GM12892 (cell line): ENCODE data around the gene ANKH.
A peak's percentile ranks its signal among the peaks of the same experiment; 100 is the strongest.

Source experiments
- DNase-seq: peaks from one replicate; pipeline ENCODE4 v3.0.0; 2011; ENCODE audit not compliant: insufficient read length
- FAIRE-seq: peaks from 2 replicates; lab custom pipeline; 2011; peaks lifted over from hg19 to GRCh38; lab: Jason Lieb, UNC
- POLR2A ChIP-seq: IDR thresholded peaks from 2 replicates; pipeline ENCODE4 v1.6.1; 2011; ENCODE audit warnings: low read depth, low read length, control low read depth
- POLR2AphosphoS5 ChIP-seq: IDR thresholded peaks from 2 replicates; pipeline ENCODE4 v1.6.1; 2011; ENCODE audit warnings: low read depth, low read length, control low read depth
- TAF1 ChIP-seq: IDR thresholded peaks from 2 replicates; pipeline ENCODE4 v1.6.1; 2011; ENCODE audit warnings: low read depth, mild to moderate bottlenecking, control low read depth, low read length, borderline replicate concordance

Gene ANKH

DNA sequence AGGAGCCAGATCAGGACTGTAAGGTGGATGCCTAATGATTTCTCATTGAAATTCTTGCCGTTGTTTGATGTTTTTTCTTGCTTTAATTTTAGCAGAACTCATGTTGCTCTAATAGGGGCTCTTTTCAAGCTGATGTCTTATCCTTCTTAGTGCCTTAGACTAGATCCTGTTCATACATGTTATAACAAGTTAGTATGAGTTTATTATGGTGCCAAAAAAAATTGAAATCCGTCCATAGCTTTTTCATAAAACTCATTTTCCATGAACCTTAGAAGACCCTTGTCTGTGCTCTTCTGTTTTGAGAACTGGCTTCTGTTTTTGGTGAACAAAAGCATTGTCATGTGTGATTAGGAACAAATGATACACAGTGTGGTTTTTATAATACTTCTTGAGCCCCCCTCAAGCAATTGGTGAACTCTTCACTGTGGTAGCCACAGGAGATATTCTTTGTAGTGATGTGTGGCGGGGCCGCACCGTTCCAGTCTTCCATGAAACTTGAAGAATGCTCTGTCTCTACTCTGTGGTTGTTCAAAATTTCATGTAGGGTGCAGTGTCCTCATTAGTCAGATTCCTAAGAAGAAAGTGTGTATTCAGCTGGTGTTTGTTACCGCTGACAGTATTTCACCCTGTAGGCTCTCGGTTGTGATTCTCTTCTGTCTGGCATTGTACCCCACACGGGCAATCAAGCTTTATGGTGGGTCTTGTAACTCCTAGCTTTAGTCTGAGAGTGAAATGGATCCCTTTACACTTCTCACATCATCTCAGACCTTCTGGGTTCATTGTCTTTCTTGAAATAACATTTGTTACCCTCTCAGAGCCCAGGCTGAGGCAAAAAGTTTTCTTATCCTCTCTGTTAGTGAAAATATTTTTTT lies 196.4 kb downstream of the ANKH start:
- DNase-seq: no peak
- TF ChIP-seq POLR2A: no peak
- TF ChIP-seq TAF1: no peak
- no peak for TF ChIP-seq POLR2AphosphoS5
- peak; percentile 50 for FAIRE-seq

DNA sequence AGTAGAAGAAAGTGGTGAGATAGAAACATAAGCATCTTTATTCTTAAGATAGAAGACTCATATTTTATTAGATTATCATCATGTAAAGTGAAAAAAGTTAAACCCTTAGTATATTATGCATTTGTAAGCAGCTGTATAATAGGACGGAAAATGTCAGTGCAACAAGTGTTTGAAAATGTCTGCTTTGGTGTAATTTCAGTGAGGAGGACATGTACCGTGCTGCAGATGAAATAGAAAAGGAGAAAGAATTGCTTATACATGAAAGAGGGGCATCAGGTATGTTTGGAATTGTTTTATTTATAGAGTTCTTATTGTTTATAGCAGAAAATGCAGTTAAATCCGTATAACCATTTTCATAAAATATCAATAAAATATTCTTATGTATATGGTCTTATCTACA lies 198.1 kb downstream of the ANKH start:
- TF ChIP-seq POLR2A: no peak
- FAIRE-seq (no peak), DNase-seq (no peak)

DNA sequence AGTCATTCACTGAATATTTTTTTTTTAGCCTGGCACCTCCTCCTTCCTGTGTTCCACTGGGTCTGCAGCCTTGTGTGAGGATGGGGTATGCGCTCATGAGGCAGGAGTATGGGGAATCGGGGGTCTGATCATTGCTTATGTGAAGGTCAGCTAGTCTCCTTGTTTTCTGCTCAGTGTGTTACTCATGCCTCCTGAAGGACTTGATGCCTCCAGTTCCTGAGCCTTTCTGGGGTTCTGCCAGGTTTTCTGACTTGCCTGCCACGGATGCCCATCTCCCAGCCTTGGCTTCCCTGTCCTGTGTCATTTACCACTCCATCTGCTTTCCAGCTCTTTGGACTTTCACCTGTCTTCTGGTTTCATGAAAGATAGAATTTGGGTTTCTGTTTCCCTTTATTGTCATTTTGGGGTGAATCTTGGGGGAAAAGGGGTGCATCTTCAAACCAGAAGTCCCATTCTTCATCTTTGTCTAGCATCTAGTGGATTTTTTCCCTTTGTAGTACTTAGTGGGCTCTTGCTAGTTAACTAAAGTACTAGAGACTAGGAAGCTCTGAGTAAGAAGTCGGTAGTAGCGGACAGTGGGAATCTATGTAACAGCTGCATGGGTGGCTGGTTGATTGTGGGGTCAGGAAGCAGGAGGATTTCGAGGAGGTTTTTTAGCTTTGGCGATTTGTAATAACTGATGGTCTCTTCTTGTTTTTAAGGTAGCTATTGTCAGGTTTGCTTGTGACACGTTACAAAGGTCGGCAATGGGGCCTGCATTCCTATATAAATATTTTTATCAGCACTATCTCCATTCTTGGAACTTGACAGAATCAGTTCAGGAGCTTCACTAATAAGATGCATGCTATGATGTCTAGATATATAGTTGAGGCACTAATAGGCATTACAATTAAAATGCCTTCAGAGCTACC lies 198.8 kb downstream of the ANKH start:
- DNase-seq: no peak
- TF ChIP-seq POLR2AphosphoS5: no peak
- FAIRE-seq: no peak

DNA sequence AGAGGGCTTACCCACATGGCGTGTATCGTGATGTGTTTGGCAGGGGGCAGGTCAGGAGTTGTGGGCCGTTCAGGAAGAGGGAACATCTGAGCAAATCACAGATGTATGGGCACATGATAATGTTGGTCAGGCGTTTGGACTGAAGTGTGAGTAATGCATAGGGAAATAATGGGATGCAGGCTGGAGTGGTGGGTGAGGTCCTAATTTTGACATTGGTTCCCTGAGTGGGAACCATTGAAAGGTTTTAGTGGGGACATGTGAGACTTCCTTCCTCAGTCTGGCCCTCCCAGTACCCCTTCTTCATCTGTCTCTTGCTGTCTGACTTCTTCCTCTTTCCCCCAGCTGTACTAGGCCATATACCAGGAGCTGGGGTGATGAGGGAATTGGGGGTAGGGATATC lies 199.5 kb downstream of the ANKH start:
- DNase-seq: no peak
- FAIRE-seq: peak; percentile 68
- TF ChIP-seq POLR2A (no peak), TAF1 (no peak), POLR2AphosphoS5 (no peak)

DNA sequence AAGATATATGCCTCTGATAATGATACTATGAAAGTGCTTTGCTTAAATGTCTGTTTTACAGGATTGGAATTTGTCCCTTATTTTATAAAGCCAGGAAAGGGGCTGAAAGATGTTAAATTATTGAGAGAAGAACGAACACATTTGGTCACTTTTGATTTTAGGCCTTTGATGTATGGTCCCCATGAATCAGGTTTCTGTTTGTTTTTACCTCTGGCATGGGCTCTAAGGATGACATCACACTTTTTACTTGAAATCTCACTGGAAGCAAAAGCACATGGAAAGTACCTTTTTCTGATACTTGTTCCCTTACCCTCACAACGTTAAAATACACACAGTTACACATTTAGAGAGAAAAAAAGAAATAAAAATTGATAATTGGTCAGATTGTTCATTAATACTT lies 200.2 kb downstream of the ANKH start:
- no peak for TF ChIP-seq TAF1
- no peak for TF ChIP-seq POLR2AphosphoS5
- no peak for TF ChIP-seq POLR2A
- FAIRE-seq: no peak

DNA sequence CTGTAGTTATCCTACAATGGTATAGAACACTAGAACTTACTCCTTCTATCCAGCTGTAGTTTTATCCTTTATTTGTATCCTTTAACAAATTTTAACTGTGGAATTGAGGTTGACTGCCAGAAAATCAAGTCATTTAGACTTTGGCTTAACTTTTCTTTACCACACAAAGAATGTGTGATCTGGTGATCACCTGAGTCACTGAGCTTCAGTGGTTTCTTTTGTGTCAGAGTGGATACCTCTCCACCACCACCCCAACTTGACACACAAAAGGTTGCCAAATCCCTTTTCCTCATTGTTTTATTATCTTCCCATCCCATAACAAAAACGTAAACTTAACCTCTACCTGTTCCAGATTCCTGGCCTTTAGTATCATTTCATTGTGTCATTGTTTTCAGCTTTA lies 201.6 kb downstream of the ANKH start:
- no peak for FAIRE-seq
- DNase-seq: no peak
- TF ChIP-seq POLR2A (no peak), TAF1 (no peak), POLR2AphosphoS5 (no peak)

More for the DNA sequence above, 200.2 kb downstream of the ANKH start:
- DNase-seq: no peak

DNA sequence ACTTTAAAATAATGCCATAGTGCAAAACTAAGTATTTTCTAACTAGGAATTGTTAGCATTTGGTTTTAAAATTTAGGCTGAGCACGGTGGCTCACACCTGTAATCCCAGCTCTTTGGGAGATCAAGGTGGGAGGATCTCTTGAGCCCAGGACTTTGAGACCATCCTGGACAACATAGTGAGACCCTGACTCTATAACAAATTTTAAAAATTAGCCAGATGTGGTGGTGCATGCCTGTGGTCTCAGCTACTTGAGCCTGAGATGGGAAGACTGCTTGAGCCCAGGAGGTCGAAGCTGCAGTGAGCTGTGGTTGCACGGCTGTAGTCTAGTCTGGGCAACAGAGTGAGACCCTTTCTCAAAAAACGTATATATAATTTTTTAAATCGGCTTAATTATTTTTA lies 202.2 kb downstream of the ANKH start:
- no peak for TF ChIP-seq POLR2A
- TF ChIP-seq POLR2AphosphoS5: no peak
- no peak for TF ChIP-seq TAF1
- DNase-seq: no peak
- no peak for FAIRE-seq

DNA sequence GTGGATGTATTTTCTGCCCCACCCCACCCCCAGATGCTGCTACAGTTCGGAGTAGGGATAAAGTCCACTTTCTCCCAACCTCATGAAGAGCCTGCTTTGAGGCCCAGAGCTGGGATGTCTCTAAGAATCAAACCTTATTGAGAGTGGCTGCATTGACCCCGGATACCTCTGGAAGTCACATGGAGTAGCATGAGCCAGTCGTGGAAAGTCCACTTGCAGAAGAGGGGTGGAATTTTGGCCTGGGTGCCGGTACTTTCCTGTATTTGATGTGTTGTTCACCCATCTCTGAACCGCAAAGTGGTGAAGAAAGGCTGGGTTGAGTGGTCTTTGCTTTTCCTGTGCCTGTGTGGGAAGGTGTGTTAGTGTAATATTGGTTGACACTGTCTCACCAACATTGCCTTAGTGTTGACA lies 203.4 kb downstream of the ANKH start:
- FAIRE-seq: peak; percentile 82
- TF ChIP-seq POLR2A (no peak), TAF1 (no peak), POLR2AphosphoS5 (no peak)
- no peak for DNase-seq

DNA sequence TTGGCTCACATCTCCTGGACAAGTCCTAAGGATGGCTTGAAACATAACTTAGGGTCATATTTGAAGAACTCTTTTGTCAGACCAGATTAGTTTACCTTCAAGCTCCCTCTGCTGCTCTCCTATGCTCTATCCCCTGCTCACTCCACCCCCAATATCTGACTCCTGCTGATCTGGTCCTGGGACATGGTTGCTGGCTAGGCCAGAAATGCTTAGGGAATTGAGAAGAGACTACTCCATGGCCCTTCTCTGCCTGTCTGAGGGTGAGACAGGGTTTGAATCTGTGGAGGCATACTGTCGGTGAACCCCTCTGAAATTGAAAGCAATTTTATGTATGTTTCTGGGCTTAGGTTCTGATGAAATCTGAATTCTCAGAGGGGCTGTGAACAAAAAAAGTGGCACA lies 203.8 kb downstream of the ANKH start:
- DNase-seq: no peak
- TF ChIP-seq POLR2A: no peak
- no peak for TF ChIP-seq TAF1
- no peak for TF ChIP-seq POLR2AphosphoS5
- peak; percentile 53 for FAIRE-seq

DNA sequence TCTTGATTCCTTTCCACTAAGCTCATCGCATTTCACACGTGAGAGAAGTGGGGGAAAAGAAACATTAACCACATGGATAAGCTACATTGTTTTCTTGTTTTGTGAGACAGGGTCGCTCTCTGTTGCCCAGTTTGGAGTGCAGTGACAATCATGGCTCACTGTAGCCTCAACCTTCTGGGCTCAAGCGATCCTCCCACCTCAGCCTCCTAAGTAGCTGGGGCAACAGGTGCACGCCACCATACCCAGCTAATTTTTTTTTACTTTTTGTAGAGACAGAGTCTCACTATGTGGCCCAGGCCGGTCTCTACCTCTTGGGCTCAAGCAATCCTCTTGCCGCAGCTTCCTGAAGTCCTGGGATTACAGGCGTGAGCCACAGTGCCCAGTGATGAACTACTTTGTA lies 204.3 kb downstream of the ANKH start:
- no peak for TF ChIP-seq POLR2A
- TF ChIP-seq TAF1: no peak
- no peak for TF ChIP-seq POLR2AphosphoS5
- no peak for FAIRE-seq
- no peak for DNase-seq

DNA sequence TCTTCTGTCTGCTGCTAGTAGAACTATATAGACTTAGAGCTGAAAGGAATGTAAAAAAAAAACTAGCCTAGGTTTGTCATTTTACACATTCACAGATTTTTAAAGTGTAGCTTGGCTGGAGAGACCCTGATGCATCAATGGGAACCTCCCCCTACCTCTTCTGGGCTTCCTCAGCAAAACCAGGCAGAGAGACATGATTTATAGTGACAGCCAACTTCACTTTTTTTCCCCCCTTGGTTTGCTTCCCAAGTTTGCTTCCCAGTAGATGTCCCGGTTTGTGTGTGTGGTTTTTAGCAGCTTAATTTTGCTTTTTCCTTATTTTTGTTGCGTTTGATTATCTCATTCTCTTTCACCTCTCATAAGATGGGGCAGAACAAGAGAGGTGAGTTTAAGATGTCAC lies 205.2 kb downstream of the ANKH start:
- DNase-seq (no peak), FAIRE-seq (no peak)
- TF ChIP-seq POLR2AphosphoS5 (no peak), POLR2A (0 out of 2 replicates have a peak, but pooled peaks have one; percentile 3), TAF1 (no peak)

DNA sequence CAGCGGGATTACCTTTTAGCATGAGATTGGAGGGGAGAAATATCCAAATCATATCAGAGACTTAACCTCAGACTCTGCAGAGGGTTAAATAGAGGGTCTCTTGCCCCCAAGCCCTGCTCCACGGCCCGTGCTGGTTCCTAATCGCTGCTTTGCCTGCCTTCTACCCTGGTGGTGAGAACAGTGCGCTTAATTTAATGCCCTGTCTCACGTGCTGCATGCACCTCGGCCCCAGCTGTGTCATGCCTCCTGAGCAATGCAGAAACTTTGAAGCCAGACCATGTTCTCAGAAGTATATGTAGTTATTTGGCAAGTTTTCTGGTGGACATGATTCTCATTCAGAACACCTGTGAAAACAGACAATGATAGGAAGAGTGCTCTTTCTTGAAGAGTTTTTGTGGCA lies 205.6 kb downstream of the ANKH start:
- TF ChIP-seq POLR2A (peak; percentile 57), TAF1 (no peak), POLR2AphosphoS5 (peak; percentile 37; the same call in 1 of the 2 replicates)
- FAIRE-seq: peak; percentile 69

More for the DNA sequence above, 205.6 kb downstream of the ANKH start:
- DNase-seq: no peak
